Tibial artery (tissue), 4 donors: ENCODE data around the gene TRNAU1AP.

Source experiments
- DNase-seq, 2 donors: peaks; one replicate each; pipeline ENCODE4 v3.0.0-alpha.2; 2019
- H3K27ac ChIP-seq, 2 donors: fragments of 200-600 bp; sonication (generic) in 1 of 2; 1 replicate in 1 of 2; 2 replicates in 1 of 2; pipeline ENCODE4 v1.5.1; 2018 to 2019; ENCODE audit warnings: mild to moderate bottlenecking in 1 of 2
- H3K27me3 ChIP-seq, 2 donors: fragments of 200-600 bp; sonication (generic) in 1 of 2; one replicate each; pipeline versions ENCODE4 v1.5.1 to v1.6.0; 2016 to 2019
- H3K36me3 ChIP-seq, 3 donors: fragments of 200-600 bp; sonication (generic) in 2 of 3; one replicate each; pipeline ENCODE4 v1.5.1; 2016 to 2019; ENCODE audit warnings: mild to moderate bottlenecking in 2 of 3
- H3K4me1 ChIP-seq, 4 donors: fragments of 200-600 bp; sonication (generic) in 2 of 4; 1 replicate in 3 of 4; 2 replicates in 1 of 4; pipeline ENCODE4 v1.5.1; 2016 to 2019
- H3K4me3 ChIP-seq, 2 donors: fragments of 200-600 bp; sonication (generic) in 1 of 2; 1 replicate in 1 of 2; 2 replicates in 1 of 2; pipeline ENCODE4 v1.5.1; 2018 to 2019; ENCODE audit warnings: mild to moderate bottlenecking in 2 of 2
- H3K9me3 ChIP-seq, 3 donors: fragments of 200-600 bp; sonication (generic) in 1 of 3; one replicate each; pipeline ENCODE4 v1.5.1; 2016 to 2019
- CTCF ChIP-seq, 2 experiments: fragments of 200-600 bp in 1 of 2; fragments of 450-650 bp in 1 of 2; IDR thresholded peaks; one replicate each; pipeline ENCODE4 v1.5.1; 2017 to 2019; ENCODE audit warnings: antibody characterized with exemption in 2 of 2, mild to moderate bottlenecking in 1 of 2, moderate library complexity in 1 of 2
- intact Hi-C: fragments of 100-400 bp; cut with DNase I; formaldehyde crosslinking; loops from one replicate; pipeline ENCODE4 v1.15.0; 2023; ENCODE audit warnings: low total_unique reads

TRNAU1AP gene

GRCh38 chr1:28573564-28573963 lies 20.7 kb downstream of the TRNAU1AP start:
- Histone ChIP-seq H3K4me1 (no peaks in the 10 kb centered on the region), H3K9me3 (no peaks in the 10 kb centered on the region), H3K36me3 (peaks cover 61 to 100% (median 81%) of the 10 kb centered on the region in 3 donors), H3K4me3 (no peak overlapping the region), H3K27ac (no peak overlapping the region), H3K27me3 (no peaks in the 10 kb centered on the region)
- TF ChIP-seq CTCF (IDR thresholded peaks at IDR 0.05) = no peak
- DNase-seq = no peak
- intact Hi-C loops = no loop called here

- intact Hi-C loops = no loop called here
- Histone ChIP-seq H3K36me3 (peaks cover 50 to 81% (median 66%) of the 10 kb centered on the region in 3 donors), H3K9me3 (no peaks in the 10 kb centered on the region), H3K27me3 (no peaks in the 10 kb centered on the region), H3K4me1 (peaks cover 0 to 23% (median 14%) of the 10 kb centered on the region in 4 donors), H3K4me3 (no peak overlapping the region), H3K27ac (no peak overlapping the region)
- DNase-seq = no peak
- TF ChIP-seq CTCF (IDR thresholded peaks at IDR 0.05) = no peak
These were observed 24.3 kb downstream of the TRNAU1AP start for GRCh38 chr1:28577052-28577678.

GRCh38 chr1:28577738-28578536 lies 25.1 kb downstream of the TRNAU1AP start:
- intact Hi-C loops = no loop called here
- Histone ChIP-seq H3K36me3 (peaks cover 42 to 73% (median 60%) of the 10 kb centered on the region in 3 donors), H3K9me3 (no peaks in the 10 kb centered on the region), H3K27ac (no peak overlapping the region), H3K4me1 (peaks cover 0 to 29% (median 16%) of the 10 kb centered on the region in 4 donors), H3K4me3 (no peak overlapping the region), H3K27me3 (no peaks in the 10 kb centered on the region)
- TF ChIP-seq CTCF (IDR thresholded peaks at IDR 0.05) = no peak
- DNase-seq = no peak

GRCh38 chr1:28578696-28579218 lies 25.9 kb downstream of the TRNAU1AP start:
- DNase-seq = no peak
- intact Hi-C loops = no loop called here
- Histone ChIP-seq H3K9me3 (no peaks in the 10 kb centered on the region), H3K27me3 (no peaks in the 10 kb centered on the region), H3K4me3 (no peak overlapping the region), H3K4me1 (peaks cover 0 to 31% (median 16%) of the 10 kb centered on the region in 4 donors), H3K27ac (no peak overlapping the region), H3K36me3 (peaks cover 34 to 65% (median 53%) of the 10 kb centered on the region in 3 donors)
- TF ChIP-seq CTCF (IDR thresholded peaks at IDR 0.05) = no peak

- peak overlapping the region in 1 of 2 donors; percentile 88 for H3K27ac ChIP-seq
- intact Hi-C loops = no loop called here
These were observed 26.5 kb downstream of the TRNAU1AP start for GRCh38 chr1:28579401-28579800.

More at GRCh38 chr1:28579401-28579800, 26.5 kb downstream of the TRNAU1AP start:
- H3K36me3 ChIP-seq = peaks cover 33 to 58% (median 47%) of the 10 kb centered on the region in 3 donors
- no peak for DNase-seq
- TF ChIP-seq CTCF (IDR thresholded peaks at IDR 0.05) = no peak
- no peaks in the 10 kb centered on the region for H3K9me3 ChIP-seq
- peaks cover 0 to 31% (median 16%) of the 10 kb centered on the region in 4 donors for H3K4me1 ChIP-seq
- H3K27me3 ChIP-seq = no peaks in the 10 kb centered on the region
- peak overlapping the region in 1 of 2 donors; percentile 95 for H3K4me3 ChIP-seq
